WTC11 (cell line): ENCODE results near the gene TIPARP.
"Not testable (repeated sequence)": the region's sequence is repeated elsewhere in the genome, so short reads cannot be mapped to it uniquely, and the experiment has no call there.

Source experiments
- CREM ChIP-seq: sonication (generic); formaldehyde crosslinking; IDR thresholded peaks from 2 replicates; pipeline ENCODE4 v1.8.1; 2022; ENCODE audit warnings: mild to moderate bottlenecking, missing genetic modification reagents, moderate library complexity
- E2F4 ChIP-seq: sonication (generic); formaldehyde crosslinking; IDR thresholded peaks from 2 replicates; pipeline ENCODE4 v1.8.1; 2022; ENCODE audit warnings: low read depth, mild to moderate bottlenecking, moderate library complexity, missing genetic modification reagents, borderline replicate concordance
- ETV6 ChIP-seq: sonication (generic); formaldehyde crosslinking; IDR thresholded peaks from 2 replicates; pipeline ENCODE4 v1.8.1; 2022; ENCODE audit warnings: mild to moderate bottlenecking, missing genetic modification reagents
- HMGA2 ChIP-seq: fragments of 250-450 bp; sonication (Bioruptor Pico); IDR thresholded peaks from 2 replicates; pipeline ENCODE4 v1.4.0; 2021; ENCODE audit warnings: mild to moderate bottlenecking, moderate library complexity
- HMGXB4 ChIP-seq: sonication (generic); formaldehyde crosslinking; IDR thresholded peaks from 2 replicates; pipeline ENCODE4 v1.8.1; 2023; ENCODE audit warnings: mild to moderate bottlenecking, moderate library complexity, missing genetic modification reagents
- MXD4 ChIP-seq: fragments of 250-450 bp; sonication (Bioruptor Pico); IDR thresholded peaks from 2 replicates; pipeline ENCODE4 v1.8.0; 2021; ENCODE audit warnings: mild to moderate bottlenecking, moderate library complexity, borderline replicate concordance
- PRDM15 ChIP-seq: sonication (generic); formaldehyde crosslinking; IDR thresholded peaks from 2 replicates; pipeline ENCODE4 v1.8.0; 2022; ENCODE audit warnings: missing genetic modification reagents
- USF2 ChIP-seq: sonication (generic); formaldehyde crosslinking; IDR thresholded peaks from 2 replicates; pipeline ENCODE4 v1.8.1; 2023; ENCODE audit warnings: mild to moderate bottlenecking, missing genetic modification reagents, moderate library complexity
- ZNF121 ChIP-seq: sonication (generic); formaldehyde crosslinking; IDR thresholded peaks from 2 replicates; pipeline ENCODE4 v1.8.0; 2023; ENCODE audit warnings: missing genetic modification reagents
- ZNF138 ChIP-seq: sonication (generic); formaldehyde crosslinking; conservative IDR thresholded peaks from 2 replicates; pipeline ENCODE4 v1.8.1; 2022; ENCODE audit warnings: mild to moderate bottlenecking, moderate library complexity, missing genetic modification reagents
- ZNF232 ChIP-seq: sonication (generic); formaldehyde crosslinking; IDR thresholded peaks from 2 replicates; pipeline ENCODE4 v1.8.0; 2022; ENCODE audit warnings: mild to moderate bottlenecking, missing genetic modification reagents
- TF ChIP-seq, protein P1 (sequence below): sonication (generic); formaldehyde crosslinking; IDR thresholded peaks from 2 replicates; pipeline ENCODE4 v1.8.0; 2023; ENCODE audit warnings: missing genetic modification reagents
- TF ChIP-seq, protein P2 (sequence below): fragments of 200-600 bp; IDR thresholded peaks from 2 replicates; pipeline ENCODE4 v1.8.0; 2022; ENCODE audit warnings: antibody characterized with exemption

DNA sequence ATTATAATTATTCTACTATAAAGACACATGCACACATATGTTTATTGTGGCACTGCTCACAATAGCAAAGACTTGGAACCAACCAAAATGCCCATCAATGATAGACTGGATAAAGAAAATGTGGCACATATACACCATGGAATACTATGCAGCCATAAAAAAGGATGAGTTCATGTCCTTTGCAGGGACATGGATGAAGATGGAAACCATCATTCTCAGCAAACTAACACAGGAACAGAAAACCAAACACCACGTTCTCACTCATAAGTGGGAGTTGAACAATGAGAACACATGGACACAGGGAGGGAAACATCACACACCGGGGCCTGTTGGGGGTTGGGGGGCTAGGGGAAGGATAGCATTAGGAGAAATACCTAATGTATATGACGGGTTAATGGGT, 62.7 kb downstream of the TIPARP start:
- TF ChIP-seq ZNF138 (CRISPR knock-in tag); ZNF121; ETV6 (CRISPR knock-in tag); CREM; E2F4 (CRISPR knock-in tag); MXD4; ZNF232 (CRISPR knock-in tag); PRDM15 (CRISPR knock-in tag); USF2 (CRISPR knock-in tag); HMGA2 (CRISPR knock-in tag); HMGXB4 (CRISPR knock-in tag): not testable (repeated sequence)
- TF ChIP-seq, protein P1, sequence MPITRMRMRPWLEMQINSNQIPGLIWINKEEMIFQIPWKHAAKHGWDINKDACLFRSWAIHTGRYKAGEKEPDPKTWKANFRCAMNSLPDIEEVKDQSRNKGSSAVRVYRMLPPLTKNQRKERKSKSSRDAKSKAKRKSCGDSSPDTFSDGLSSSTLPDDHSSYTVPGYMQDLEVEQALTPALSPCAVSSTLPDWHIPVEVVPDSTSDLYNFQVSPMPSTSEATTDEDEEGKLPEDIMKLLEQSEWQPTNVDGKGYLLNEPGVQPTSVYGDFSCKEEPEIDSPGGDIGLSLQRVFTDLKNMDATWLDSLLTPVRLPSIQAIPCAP, result not testable (repeated sequence)
- TF ChIP-seq, protein P2, sequence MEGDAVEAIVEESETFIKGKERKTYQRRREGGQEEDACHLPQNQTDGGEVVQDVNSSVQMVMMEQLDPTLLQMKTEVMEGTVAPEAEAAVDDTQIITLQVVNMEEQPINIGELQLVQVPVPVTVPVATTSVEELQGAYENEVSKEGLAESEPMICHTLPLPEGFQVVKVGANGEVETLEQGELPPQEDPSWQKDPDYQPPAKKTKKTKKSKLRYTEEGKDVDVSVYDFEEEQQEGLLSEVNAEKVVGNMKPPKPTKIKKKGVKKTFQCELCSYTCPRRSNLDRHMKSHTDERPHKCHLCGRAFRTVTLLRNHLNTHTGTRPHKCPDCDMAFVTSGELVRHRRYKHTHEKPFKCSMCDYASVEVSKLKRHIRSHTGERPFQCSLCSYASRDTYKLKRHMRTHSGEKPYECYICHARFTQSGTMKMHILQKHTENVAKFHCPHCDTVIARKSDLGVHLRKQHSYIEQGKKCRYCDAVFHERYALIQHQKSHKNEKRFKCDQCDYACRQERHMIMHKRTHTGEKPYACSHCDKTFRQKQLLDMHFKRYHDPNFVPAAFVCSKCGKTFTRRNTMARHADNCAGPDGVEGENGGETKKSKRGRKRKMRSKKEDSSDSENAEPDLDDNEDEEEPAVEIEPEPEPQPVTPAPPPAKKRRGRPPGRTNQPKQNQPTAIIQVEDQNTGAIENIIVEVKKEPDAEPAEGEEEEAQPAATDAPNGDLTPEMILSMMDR, result not testable (repeated sequence)
